OCI-LY1 (cell line): ENCODE measurements around the gene NTF3.

Source experiments
- H2AFZ ChIP-seq: fragments of 200-600 bp; sonication (generic), shearing (Covaris generic); 2 replicates; pipeline ENCODE4 v1.6.0; 2014; ENCODE audit warnings: antibody characterized with exemption, mild to moderate bottlenecking, low read length
- H3F3A ChIP-seq: fragments of 200-600 bp; sonication (generic), shearing (Covaris generic); 2 replicates; pipeline ENCODE4 v1.6.0; 2014; ENCODE audit warnings: mild to moderate bottlenecking, antibody characterized with exemption, low read length, moderate library complexity; ENCODE audit not compliant: insufficient read depth
- H3K27ac ChIP-seq: fragments of 200-600 bp; sonication (generic); 2 replicates; pipeline ENCODE4 v1.5.1; 2014; ENCODE audit warnings: low read length, mixed run types, mild to moderate bottlenecking, low read depth; ENCODE audit not compliant: poor library complexity, severe bottlenecking
- H3K27me3 ChIP-seq: fragments of 200-600 bp; sonication (generic); 2 replicates; pipeline ENCODE4 v1.6.0; 2014; ENCODE audit warnings: antibody characterized with exemption, mild to moderate bottlenecking, low read length, moderate library complexity; ENCODE audit not compliant: insufficient read depth
- H3K36me3 ChIP-seq: fragments of 200-600 bp; sonication (generic); 2 replicates; pipeline ENCODE4 v1.6.1; 2014; ENCODE audit warnings: mild to moderate bottlenecking, antibody characterized with exemption, low read length, moderate library complexity, mixed read lengths; ENCODE audit not compliant: insufficient read depth
- H3K4me1 ChIP-seq: fragments of 200-600 bp; sonication (generic); 2 replicates; pipeline ENCODE4 v1.5.1; 2014; ENCODE audit warnings: mild to moderate bottlenecking, low read length, moderate library complexity; ENCODE audit not compliant: insufficient read depth, severe bottlenecking
- H3K4me2 ChIP-seq: fragments of 200-600 bp; sonication (generic), shearing (Covaris generic); 2 replicates; pipeline ENCODE4 v1.6.1; 2014; ENCODE audit warnings: low read length
- H3K4me3 ChIP-seq: fragments of 200-600 bp; sonication (generic); 2 replicates; pipeline ENCODE4 v1.5.1; 2014; ENCODE audit warnings: low read length, low read depth, mild to moderate bottlenecking, mixed read lengths; ENCODE audit not compliant: poor library complexity, severe bottlenecking
- H3K79me2 ChIP-seq: fragments of 200-600 bp; shearing (Covaris generic); 2 replicates; pipeline ENCODE4 v1.6.1; 2016; ENCODE audit warnings: mixed run types, low read length, mixed read lengths; ENCODE audit not compliant: insufficient read depth
- H3K9ac ChIP-seq: fragments of 200-600 bp; sonication (generic), shearing (Covaris generic); 2 replicates; pipeline ENCODE4 v1.6.1; 2014; ENCODE audit warnings: mild to moderate bottlenecking, low read length, mixed read lengths
- H3K9me2 ChIP-seq: fragments of 200-600 bp; sonication (generic), shearing (Covaris generic); 2 replicates; pipeline ENCODE4 v1.6.1; 2014; ENCODE audit warnings: low read depth, mild to moderate bottlenecking, low read length, mixed read lengths
- H3K9me3 ChIP-seq: fragments of 200-600 bp; shearing (Covaris generic); 2 replicates; pipeline ENCODE4 v1.6.1; 2014; ENCODE audit warnings: low read length, mixed read lengths
- H4K20me1 ChIP-seq: fragments of 200-600 bp; sonication (generic), shearing (Covaris generic); 2 replicates; pipeline ENCODE4 v1.6.0; 2016; ENCODE audit warnings: mild to moderate bottlenecking, low read length; ENCODE audit not compliant: insufficient read depth
- CTCF ChIP-seq: fragments of 200-600 bp; sonication (generic), shearing (Covaris generic); IDR thresholded peaks from 2 replicates; pipeline ENCODE4 v1.5.1; 2017; ENCODE audit warnings: mild to moderate bottlenecking, antibody characterized with exemption, low read length, moderate library complexity, mixed read lengths
- EZH2 ChIP-seq: fragments of 200-600 bp; sonication (generic), shearing (Covaris generic); IDR thresholded peaks from 2 replicates; pipeline ENCODE4 v1.8.0; 2017; ENCODE audit warnings: borderline replicate concordance, mixed run types, mild to moderate bottlenecking, antibody characterized with exemption, low read length, moderate library complexity, mixed read lengths

Gene NTF3

GRCh38 chr12:5479761-5480160 lies 47.9 kb downstream of the NTF3 start:
- no peaks in the 10 kb centered on the region for H3K36me3 ChIP-seq
- TF ChIP-seq CTCF (no peak), EZH2 (no peak)
- no peaks in the 10 kb centered on the region for H3K9me3 ChIP-seq
- H3K4me2 ChIP-seq: no peak overlapping the region
- no peak overlapping the region for H2AFZ ChIP-seq
- H3K27ac ChIP-seq: no peak overlapping the region
- H3F3A ChIP-seq: no peaks in the 10 kb centered on the region
- no peaks in the 10 kb centered on the region for H3K9me2 ChIP-seq
- no peaks in the 10 kb centered on the region for H3K4me1 ChIP-seq
- H3K9ac ChIP-seq: no peak overlapping the region
- no peaks in the 10 kb centered on the region for H4K20me1 ChIP-seq
- no peak overlapping the region for H3K4me3 ChIP-seq
- H3K79me2 ChIP-seq: no peaks in the 10 kb centered on the region
- no peaks in the 10 kb centered on the region for H3K27me3 ChIP-seq

GRCh38 chr12:5480218-5480937 lies 48.5 kb downstream of the NTF3 start:
- Histone ChIP-seq H3K4me1 (no peaks in the 10 kb centered on the region), H3K4me2 (no peak overlapping the region), H3K4me3 (no peak overlapping the region), H2AFZ (no peak overlapping the region), H4K20me1 (no peaks in the 10 kb centered on the region), H3K79me2 (no peaks in the 10 kb centered on the region), H3K27me3 (no peaks in the 10 kb centered on the region), H3K9me3 (no peaks in the 10 kb centered on the region), H3K9me2 (no peaks in the 10 kb centered on the region), H3K36me3 (no peaks in the 10 kb centered on the region), H3K27ac (no peak overlapping the region), H3F3A (no peaks in the 10 kb centered on the region), H3K9ac (no peak overlapping the region)
- no peak for TF ChIP-seq CTCF
- no peak for TF ChIP-seq EZH2

GRCh38 chr12:5480938-5481303 lies 49.0 kb downstream of the NTF3 start:
- Histone ChIP-seq H3K4me1 (no peaks in the 10 kb centered on the region), H3K79me2 (no peaks in the 10 kb centered on the region), H3K27ac (no peak overlapping the region), H3K4me3 (no peak overlapping the region), H3K27me3 (no peaks in the 10 kb centered on the region), H3K9ac (no peak overlapping the region), H3F3A (no peaks in the 10 kb centered on the region), H3K9me3 (no peaks in the 10 kb centered on the region), H3K36me3 (no peaks in the 10 kb centered on the region), H2AFZ (no peak overlapping the region), H3K4me2 (no peak overlapping the region), H4K20me1 (no peaks in the 10 kb centered on the region), H3K9me2 (no peaks in the 10 kb centered on the region)
- TF ChIP-seq EZH2: no peak

- Histone ChIP-seq H3K4me2 (no peak overlapping the region), H3F3A (no peaks in the 10 kb centered on the region), H4K20me1 (no peaks in the 10 kb centered on the region), H3K79me2 (no peaks in the 10 kb centered on the region), H3K9me3 (no peaks in the 10 kb centered on the region), H3K9me2 (no peaks in the 10 kb centered on the region), H3K27me3 (no peaks in the 10 kb centered on the region), H2AFZ (no peak overlapping the region), H3K27ac (no peak overlapping the region), H3K4me3 (no peak overlapping the region), H3K36me3 (no peaks in the 10 kb centered on the region), H3K9ac (no peak overlapping the region), H3K4me1 (no peaks in the 10 kb centered on the region)
- no peak for TF ChIP-seq CTCF
- TF ChIP-seq EZH2: no peak
Measured at GRCh38 chr12:5481645-5482044, 49.7 kb downstream of the NTF3 start.
